Measurements from ENCODE around the gene CACNG1.
"Not testable (repeated sequence)": the region's sequence is repeated elsewhere in the genome, so short reads cannot be mapped to it uniquely, and the experiment has no call there.

CACNG1 gene

DNA sequence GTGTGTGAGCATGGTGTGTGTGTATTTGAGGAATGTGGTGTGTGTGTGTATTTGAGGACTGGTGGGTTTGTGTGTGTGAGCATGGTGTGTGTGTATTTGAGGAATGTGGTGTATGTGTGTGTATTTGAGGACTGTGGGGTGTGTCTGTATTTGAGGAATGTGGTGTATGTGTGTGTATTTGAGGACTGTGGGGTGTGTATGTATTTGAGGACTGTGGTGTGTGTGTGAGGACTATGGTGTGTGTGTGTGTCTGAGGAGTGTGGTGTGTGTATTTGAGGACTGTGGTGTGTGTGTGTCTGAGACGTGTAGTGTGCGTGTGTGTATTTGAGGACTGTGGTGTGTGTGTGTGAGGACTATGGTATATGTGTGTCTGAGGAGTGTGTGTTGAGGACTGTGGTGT is 18.0 kb upstream of the CACNG1 start:
- no peak for DNase-seq

DNA sequence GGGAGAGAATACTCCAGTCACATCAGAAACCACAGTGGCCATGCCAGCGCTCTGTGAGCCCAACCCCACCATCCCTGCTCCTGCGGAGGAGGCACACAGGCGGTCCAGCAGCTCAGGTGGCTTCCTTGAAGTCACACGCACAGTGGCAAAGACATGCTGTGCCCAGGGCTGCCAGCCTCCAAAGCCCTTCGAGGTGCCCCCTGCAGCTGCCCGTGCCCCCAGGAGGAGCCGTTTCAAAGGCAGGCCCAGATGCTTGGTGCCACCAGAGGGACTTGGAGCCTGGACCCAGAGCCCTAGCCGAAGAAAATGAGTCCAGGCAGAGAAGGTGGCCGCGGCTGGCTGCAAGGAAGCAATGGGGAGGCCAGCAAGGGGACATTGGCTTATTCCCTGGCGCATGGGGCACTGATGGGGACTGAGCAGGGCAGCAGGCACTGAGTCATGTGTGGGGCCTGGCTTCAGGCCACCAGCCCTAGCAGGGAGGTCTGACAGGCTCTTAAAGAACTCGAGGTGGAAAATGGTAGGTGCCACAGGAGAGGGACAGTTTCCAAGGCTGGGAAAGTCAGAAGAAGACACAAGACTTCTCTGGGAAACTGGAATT is 17.2 kb upstream of the CACNG1 start:
- DNase-seq: no peak

DNA sequence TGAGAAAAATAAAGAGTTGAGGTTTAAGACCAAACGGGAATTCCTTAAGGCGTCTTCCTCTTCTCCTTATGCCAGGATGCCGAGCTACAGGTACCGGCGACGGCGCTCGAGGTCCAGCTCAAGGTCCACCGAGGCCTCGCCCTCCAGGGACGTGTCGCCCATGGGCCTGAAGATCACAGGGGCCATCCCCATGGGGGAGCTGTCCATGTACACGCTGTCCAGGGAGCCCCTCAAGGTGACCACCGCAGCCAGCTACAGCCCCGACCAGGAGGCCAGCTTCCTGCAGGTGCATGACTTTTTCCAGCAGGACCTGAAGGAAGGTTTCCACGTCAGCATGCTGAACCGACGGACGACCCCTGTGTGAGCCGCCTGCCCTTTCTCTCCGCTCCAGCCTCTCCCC is 13.7 kb upstream of the CACNG1 start:
- no peak for DNase-seq

- no peak for DNase-seq
Measured at GRCh38 chr17:67032382-67032781, 12.0 kb upstream of the CACNG1 start.

- DNase-seq: no peak
Measured at GRCh38 chr17:67032985-67033384, 11.4 kb upstream of the CACNG1 start.

DNA sequence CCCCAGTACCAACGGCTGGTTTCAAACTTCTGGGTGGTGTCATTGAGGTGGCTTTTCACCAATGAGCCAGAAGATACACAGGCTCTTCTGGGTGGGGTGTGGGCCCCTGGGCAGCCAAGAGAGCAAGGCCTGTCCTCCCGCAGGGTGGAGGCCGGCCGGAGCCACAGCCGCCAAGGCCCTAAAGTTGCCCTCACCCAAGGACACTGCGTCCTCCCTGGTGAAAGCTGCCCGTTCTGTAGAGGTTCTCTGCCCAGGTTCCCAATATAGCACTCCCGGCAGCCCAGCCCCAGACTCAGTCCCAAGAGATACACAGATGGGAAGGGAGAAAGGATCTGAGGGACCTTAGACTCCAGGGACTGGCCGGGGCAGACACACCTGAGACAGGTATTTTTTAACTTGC is 10.7 kb upstream of the CACNG1 start:
- DNase-seq: no peak

- no peak for DNase-seq
Measured at GRCh38 chr17:67035131-67036083, 8.9 kb upstream of the CACNG1 start.

GRCh38 chr17:67038861-67039365 is 5.4 kb upstream of the CACNG1 start:
- DNase-seq: no peak

DNA sequence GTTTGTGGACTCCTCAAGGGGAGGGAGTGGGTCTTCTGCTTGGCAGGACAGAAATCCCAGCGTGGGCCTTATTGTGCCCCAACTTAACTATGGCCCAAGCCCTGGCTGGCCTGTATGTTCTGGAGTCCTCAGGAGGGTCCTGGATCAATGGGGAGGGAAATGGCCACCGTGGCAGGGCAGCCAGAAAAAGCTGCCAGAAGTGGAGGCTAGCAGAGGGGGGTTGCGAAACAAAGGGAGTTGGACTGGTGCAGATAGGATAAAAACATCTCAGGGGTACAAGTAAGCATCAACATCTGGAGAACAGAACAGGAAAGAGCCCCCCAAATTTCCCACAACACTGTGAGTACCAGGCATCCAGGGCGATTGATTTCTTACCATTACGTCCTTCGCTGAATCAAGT is 3.7 kb upstream of the CACNG1 start:
- no peak for DNase-seq

- not testable (repeated sequence) for DNase-seq
Measured at GRCh38 chr17:67041119-67041518, 3.2 kb upstream of the CACNG1 start.

- DNase-seq: no peak
Measured at GRCh38 chr17:67041531-67041930, 2.8 kb upstream of the CACNG1 start.

DNA sequence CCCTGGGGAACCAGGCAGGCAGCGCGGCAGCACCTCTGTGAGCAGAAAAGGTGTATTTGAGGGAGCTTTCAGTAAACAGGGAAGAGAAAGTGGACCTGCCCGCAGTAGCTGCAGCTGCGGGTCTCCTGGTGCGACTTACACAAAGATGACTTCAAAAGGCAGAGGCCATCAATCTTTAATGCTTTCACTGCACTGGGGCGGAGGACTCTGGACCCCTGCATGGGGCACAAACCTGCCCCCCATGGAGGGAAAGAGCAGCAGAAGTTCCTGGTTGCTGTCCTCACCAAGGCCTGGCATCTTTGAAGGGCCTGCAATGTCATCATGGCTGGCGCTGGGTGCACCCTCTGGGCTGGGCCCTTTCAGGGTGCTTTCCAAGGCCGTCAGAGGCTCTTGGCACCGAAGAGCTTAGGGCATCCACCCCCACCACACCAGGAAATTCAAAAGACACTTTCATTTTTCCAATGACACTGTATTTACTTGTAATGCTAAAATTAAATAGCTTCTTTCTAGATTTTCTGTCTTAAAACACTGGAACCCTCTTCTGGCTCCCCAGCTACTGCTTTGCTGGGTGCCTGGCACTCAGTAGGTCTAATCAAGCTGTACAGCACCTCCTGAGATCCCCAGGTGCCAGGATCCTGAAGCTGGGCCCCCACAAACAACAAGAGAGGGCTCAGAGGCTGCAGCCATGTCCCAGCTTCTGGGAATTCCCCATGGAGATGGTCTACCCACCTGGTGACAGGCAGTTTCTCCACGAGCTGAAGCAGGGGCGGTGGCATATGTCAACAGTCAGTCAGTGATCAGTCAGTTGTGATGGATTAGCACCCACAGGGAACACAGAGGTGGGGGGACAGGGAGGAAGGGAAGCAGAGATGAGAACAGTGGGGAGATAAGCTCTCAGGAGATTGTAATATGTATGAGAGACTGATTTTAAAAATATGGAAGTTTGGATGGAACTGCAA is 2.1 kb upstream of the CACNG1 start:
- no peak for DNase-seq

DNA sequence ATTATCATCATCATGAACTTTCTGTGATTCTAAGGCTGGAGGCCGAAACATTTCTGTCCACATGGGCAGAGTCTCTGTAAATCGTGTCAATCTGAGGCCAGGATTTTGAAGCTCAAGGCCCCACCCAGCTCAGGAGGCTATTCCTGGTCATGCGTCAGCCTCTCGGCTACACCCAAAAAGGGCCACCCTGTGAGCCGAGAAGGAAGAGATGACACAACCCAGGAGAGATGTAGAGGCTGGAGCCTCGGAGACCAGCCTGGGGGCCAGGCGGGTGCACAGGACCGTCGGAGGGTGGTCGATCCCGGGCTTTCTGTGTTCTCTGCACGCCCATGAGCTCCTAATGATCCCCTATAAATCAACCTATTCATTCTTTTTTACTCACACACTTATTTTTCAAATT is 1.1 kb upstream of the CACNG1 start:
- no peak for DNase-seq

DNA sequence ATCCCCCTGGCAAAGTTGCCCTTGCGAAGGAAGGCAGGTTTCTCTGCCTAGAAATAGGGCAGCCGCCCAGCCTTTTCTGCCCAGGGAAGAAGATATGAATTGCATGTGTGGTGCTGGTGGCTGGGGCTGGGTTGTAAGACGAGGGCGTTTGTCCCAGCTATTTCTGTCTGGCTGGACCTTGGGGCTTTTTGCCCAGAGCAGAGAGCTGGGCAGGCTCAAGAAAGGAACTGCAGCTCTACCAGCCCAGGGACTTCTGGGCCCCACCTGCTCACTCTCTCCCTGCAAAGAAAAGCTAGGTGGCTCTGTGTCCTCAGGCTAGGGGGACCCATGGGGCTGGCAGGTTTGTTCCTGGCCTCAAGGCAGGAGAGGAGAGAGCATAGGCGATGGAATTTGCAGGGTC is 586 bp downstream of the CACNG1 start:
- no peak for DNase-seq

GRCh38 chr17:67046398-67046797 is 2.0 kb downstream of the CACNG1 start:
- no peak for DNase-seq

DNA sequence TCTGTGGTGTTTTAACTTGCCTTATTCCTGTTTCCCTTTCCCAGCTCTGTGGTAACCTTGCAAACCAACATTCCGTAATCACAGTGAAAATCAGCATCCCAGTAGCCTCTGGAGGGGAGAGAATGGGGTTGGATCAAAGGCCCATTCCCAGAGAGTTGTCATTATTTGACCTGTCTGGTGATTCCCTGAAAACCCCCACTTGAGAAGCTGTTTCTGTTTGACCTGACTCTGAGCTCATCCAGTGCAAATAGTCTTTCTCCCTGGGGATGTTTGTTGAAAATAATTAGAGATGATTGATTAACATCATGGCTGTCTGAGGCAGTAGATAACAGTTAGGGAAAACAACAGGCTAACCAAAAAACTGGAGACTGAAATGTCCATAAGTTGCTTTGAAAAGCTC is 3.0 kb downstream of the CACNG1 start:
- no peak for DNase-seq

GRCh38 chr17:67049025-67049739 is 4.8 kb downstream of the CACNG1 start:
- no peak for DNase-seq

GRCh38 chr17:67050066-67050465 is 5.7 kb downstream of the CACNG1 start:
- no peak for DNase-seq

DNA sequence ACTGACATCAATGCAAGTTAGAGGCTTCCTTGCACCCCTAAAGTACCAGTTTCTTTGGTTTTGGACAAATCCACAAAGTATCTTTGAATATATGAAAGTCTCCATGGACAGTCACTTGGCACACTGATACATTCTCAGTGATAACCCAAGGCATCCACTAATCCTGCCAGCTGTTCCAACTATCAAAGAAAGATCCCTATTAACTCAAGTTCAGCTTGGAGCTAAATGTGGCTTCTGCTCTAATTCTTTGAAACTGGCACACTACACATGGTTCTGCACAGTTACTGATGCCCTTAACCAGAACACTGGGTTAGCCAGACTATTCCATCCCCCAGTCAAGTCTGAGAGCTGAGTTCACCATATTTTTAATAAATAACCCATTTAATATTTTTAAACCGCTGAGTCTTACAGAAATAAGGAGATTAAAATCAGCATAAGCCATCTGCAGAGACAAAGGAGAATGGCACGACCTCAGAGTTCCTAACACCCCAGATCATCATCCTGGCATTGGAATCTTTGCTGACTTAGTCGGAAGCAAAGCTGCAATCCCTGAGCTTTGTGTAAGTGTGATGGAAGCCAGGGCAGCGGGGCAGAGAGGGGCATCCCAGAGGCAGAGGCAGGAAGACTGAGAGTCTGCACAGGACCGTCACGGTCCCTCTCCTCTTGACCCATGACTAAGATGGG is 6.3 kb downstream of the CACNG1 start:
- no peak for DNase-seq

GRCh38 chr17:67051155-67051538 is 6.8 kb downstream of the CACNG1 start:
- no peak for DNase-seq

DNA sequence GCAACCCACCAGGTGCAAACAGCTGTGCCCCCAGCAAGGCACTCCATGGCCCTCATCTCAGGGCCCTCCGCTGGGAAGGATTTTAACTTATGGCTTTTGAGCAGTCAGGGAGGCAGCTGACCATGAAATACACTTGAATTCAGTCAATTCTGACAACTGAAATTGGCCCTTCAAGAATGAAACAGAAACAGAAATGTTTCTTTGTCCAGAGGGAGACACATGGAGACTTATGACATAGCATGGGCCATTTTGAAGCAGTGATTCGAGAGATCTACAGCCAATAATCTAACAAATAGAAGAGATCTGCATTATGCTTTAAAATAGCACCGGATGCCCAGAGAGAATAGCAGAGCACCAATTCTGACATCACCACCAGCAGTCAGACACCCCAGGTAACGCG is 7.5 kb downstream of the CACNG1 start:
- no peak for DNase-seq

All from GDM1 (cell line).